GM12874 (cell line): ENCODE measurements around the gene FDXR.

Source experiments
- TF ChIP-seq, protein P1 (sequence below): IDR thresholded peaks from 2 replicates; pipeline ENCODE4 v1.5.1; 2011; ENCODE audit warnings: low read depth, mild to moderate bottlenecking, control low read depth, low read length, moderate library complexity; ENCODE audit not compliant: insufficient read depth

The FDXR gene

DNA sequence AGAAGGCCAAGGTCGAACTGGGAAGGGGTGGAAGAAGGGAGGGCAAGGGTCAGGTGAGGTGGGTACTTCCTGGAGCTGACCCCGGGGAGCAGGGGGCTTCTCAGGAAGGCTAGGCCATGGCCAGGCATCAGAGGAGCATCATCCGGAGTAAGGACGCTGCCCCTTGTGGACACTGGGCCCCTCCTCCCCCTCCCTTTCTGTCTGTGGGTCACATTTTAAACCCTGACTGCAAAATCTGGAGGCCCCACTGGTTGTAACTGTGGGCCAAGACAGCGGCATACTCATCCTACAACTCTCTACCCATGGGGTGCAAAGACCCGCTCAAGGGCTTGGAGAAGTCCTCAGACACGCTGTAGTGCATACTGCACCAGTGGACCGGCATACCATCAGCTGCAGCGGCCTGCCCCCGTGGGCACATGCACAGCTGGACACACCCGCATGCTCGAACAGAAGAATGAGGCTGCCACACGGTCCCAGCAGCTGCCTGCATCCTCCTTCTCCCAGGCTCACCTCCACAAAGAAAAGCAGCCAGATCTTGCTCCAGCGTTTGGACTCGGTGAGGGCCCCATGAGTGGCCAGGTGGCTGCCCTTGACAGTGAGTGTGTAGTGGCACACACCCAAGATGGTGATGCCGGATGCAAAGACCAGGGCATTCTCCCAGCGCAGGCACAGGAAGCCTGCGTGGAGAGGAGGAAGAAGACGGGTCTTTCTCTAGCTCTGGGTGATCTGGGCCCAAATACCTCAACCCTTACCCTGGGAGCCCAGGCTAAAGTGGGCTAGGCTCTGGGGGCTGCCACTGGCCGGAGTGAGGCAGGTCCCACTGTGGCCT, 19.4 kb upstream of the FDXR start:
- TF ChIP-seq, protein P1, sequence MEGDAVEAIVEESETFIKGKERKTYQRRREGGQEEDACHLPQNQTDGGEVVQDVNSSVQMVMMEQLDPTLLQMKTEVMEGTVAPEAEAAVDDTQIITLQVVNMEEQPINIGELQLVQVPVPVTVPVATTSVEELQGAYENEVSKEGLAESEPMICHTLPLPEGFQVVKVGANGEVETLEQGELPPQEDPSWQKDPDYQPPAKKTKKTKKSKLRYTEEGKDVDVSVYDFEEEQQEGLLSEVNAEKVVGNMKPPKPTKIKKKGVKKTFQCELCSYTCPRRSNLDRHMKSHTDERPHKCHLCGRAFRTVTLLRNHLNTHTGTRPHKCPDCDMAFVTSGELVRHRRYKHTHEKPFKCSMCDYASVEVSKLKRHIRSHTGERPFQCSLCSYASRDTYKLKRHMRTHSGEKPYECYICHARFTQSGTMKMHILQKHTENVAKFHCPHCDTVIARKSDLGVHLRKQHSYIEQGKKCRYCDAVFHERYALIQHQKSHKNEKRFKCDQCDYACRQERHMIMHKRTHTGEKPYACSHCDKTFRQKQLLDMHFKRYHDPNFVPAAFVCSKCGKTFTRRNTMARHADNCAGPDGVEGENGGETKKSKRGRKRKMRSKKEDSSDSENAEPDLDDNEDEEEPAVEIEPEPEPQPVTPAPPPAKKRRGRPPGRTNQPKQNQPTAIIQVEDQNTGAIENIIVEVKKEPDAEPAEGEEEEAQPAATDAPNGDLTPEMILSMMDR = no peak

DNA sequence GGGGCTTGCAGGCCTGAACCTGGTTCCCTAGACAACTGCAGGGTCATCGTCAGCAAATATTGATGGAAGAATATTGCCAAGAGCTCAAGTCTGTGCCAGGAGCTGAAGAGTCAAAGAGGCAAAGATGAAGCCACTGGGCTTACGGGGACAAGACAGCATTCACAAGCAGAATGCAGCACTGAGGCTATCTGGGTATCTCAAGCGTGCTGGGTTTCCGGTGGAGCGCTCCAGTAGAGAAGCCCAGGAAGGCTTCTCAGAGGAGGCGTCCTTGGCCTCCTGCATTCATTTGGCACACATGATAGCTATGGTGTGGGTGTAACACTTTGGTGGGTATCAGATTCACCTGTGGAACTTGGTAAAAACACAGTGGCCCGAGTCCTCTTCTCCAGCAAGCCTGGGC, 17.8 kb upstream of the FDXR start:
- TF ChIP-seq, protein P1 = no peak

GRCh38 chr17:74888469-74888868, 15.7 kb upstream of the FDXR start:
- TF ChIP-seq, protein P1 = no peak

GRCh38 chr17:74883241-74883745, 10.5 kb upstream of the FDXR start:
- TF ChIP-seq, protein P1 = no peak

DNA sequence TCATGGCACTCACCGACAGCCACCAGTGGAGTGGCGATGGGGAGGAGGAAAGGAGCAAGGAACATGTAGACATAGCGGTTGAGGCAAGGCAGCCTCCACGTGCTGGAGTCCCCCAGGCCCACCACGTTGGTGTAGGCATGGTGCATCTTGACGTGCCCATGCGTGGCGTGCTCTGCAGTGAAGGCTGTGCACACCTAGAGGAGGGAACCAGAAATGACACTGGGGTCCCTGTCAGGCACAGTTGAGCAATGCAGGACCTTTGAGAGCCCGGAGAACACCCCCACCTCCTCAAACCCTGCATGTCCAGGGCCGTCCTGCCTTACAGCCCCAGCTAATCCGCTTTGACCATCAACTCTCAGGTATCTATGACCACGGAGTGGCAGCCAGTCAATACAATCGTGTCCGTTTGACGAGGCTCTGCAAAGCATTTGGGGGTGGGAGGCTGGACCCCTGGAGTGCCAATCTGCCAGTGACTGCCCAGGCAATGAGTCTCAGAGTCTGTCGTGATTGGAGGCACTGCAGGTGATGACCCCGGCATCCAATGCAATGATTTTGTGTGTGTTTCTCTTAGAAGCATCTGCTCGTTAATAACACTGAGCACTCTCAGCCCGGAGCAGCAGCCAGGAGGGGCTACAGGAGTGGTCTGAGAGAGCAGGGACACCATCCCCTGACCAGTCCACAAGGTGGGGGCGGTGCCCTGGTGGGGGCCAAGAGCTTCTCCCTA, 9.9 kb upstream of the FDXR start:
- TF ChIP-seq, protein P1 = no peak

GRCh38 chr17:74881073-74881472, 8.3 kb upstream of the FDXR start:
- TF ChIP-seq, protein P1 = no peak

- TF ChIP-seq, protein P1 = no peak
Measured at GRCh38 chr17:74879308-74879707, 6.5 kb upstream of the FDXR start.
